ENCODE data around the gene STT3B.

- TF ChIP-seq CTCF (conservative IDR thresholded peaks at IDR 0.05; ENCODE audit: low read length) (peak; percentile 62), EZH2phosphoT487 (IDR thresholded peaks at IDR 0.05; ENCODE audit: borderline replicate concordance, low read depth, low read length) (no peak)
These were observed 692 bp downstream of the STT3B start for GRCh38 chr3:31533169-31534064.
